NCI-H2107 treated with DMSO at 0.1 percent for 48 hours (cell line): ENCODE results near the gene RSPH1.

Source experiments
- DNase-seq: peaks from one replicate; lab custom pipeline; 2025; ENCODE audit not compliant: unreplicated experiment; lab: John Stamatoyannopoulos, UW

The RSPH1 gene

DNA sequence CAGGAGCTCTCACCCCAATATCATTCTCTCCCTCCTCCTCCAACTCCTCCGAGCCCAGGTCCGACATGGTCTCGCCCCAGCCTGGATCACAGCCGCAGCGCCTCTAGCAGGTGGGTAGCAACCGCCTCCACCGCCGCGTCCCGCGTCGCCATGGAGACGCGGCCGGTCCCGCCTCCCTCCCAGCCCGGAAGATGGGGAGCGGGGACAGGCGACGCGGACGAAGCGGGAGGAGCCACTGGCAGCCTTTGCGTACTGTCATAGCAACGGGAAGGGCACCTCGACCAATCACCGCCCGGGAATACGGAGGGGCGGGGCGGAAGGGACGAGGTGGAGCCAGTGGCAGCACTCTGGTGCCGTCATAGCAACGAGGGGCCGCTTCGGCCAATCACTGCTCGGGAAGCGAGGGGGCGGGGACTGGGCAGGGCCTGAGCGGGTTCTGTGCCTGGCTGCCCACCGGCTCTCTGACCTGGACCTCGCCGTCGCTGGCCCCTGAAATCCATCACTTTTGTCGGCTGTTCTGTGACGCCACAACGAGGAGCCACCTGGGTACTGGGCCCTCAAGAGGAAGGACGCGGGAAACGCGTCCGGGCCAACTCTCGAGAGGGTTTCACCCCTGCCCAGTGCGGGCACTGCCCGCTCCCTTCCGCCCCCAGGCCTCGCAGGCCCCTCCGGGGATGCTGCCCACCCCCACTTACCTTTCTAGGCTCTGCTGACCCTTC is at the start of gene RSPH1:
TSS of gene RSPH1 (minus strand) at position 105 of the 719 bp plus-strand sequence. CDS start at position 67, 38 bp downstream.
- peak; percentile 98 for DNase-seq

DNA sequence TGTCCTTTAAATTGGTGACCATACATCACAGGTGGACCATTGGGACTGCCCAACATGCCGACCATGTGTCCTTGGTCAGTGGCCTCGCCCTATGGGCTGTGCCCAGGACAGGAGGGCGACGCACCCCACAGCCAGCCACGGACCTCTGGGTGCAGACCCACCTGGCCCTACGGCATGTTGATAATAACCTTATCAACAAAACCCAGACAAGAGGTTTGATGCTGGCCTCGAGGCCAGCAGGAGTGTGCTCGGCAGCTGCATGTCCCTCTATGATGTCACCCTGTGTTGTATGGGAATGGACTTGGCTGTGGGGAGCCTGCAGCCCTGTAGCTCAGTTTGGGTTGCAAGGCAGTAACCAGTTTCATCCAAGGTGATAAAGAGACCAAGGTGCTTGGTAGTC is 49.7 kb upstream of the RSPH1 start:
- no peak for DNase-seq

DNA sequence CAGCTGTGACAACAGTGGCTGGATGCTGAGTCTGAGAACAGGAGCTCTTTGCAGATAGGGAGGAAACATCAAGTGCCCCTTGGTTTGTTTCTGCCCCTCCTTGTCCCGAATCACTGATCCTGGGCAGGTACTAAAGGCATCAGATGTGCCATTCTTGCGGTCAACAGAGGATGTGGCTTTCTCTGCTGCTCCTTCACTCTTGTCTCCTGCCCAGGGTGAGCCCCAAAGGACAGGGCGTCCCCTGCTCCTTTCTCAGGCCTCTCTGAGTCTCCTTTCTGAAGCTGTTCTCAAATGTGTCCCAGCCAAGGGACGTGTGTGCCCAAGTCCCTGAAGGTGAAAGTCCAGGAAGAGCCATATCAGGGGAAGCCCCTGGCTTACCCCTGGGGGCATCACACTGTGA is 49.3 kb upstream of the RSPH1 start:
- DNase-seq = no peak

DNA sequence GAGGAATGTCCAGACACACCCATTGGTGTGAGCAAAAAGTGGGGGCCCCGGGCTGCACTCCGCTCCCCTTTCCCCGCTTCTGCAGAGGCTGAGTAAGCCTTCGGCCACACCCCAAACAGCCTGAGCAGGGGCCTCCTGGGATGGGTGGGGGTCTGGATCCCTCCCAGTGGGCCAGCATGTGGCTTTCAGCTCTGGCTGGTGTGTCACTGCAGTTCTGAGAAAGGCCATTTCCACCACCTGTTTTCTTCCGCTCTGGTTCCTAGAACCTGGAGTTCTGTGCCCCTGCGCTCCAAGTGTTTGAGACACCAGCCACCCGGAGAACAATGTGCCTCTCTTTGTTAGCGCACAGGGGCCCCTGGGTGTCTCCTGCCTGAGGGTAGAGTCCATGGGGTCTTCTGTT is 48.5 kb upstream of the RSPH1 start:
- DNase-seq = no peak

DNA sequence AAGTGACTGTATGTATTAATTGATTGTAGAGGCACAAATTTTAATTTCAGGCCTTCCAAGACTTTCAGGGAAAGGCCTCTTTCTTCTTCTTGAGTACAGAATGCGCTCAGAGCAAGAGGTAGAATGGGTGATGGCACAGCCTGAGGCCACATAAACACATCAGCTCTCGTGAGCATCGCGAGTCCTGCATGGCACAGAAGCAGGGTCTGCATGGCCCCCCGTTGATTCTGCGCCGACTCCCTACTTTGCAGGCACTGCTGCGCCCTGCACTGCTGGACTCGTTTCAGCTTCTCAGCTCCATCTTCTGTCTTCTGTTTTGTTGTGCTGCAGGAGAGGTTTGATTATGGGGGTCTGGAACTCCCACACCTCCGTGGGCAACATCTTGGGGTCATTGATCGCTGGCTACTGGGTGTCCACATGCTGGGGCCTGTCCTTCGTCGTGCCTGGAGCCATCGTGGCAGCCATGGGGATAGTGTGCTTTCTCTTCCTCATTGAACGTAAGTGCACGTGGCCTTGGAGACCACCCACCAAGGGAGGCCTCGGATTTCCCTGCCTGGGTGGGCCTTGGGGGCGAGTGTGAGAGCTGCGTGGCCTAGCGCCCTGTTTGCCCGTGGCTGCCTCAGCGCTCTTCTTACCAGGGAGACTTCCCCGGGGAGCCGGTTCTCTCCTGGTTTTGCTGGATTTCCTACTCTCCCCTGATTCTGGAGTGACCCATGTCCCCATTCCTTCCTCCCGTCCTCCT is 47.3 kb upstream of the RSPH1 start:
- no peak for DNase-seq

DNA sequence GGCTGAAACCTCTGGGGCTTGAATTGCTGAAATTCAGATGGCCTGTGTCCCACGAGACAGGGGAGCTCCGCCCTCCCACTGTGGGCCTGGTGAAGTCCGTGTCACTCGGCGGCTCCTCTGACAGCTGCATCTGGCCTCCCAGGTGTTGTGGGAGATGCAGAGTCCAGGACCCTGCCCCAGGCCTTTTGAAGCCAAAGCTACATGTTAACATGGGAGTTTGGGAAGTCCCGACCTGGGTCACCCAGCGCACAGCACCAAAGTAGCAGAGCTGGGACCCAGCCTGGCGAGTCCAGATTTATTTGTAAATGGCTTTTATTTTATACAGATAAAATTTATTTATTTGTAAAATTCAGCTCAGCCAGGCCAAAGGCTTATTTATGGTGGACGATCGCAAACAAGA is 46.6 kb upstream of the RSPH1 start:
- DNase-seq = no peak

DNA sequence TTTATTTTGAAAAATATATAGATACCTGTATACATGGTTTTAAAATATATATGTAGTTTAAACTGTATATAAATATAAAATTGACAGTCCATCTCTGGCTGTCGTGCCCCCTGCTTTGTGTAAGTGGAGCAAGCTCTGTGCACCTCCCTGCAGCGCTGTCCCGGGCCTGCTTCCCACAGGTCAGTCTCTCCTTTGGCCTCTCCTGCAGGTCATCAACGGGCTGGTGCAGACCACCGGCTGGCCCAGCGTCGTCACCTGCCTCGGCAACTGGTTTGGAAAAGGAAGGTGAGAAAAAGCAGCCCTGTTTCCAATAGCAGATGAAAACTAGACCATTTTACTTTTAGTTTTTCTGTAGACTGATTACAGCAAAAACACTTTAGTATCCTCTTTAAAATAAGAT is 46.2 kb upstream of the RSPH1 start:
- no peak for DNase-seq

DNA sequence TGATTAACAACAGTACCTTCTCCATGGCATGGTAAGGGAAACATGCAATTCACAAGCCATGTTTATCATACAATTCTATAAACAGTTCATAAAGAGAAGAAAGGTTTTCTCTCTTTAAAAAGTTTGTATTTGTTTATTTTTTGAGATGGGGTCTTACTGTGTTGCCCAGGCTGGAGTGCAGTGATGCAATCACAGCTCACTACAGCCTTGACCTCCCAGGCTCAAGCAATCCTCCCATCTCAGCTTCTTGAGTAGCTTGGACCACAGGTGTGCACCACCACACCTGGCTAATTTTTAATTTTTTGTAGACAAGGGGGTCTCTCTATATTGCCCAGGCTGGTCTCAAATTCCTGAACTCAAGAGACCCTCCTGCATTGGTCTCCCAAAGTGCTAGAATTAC is 45.6 kb upstream of the RSPH1 start:
- DNase-seq = no peak

DNA sequence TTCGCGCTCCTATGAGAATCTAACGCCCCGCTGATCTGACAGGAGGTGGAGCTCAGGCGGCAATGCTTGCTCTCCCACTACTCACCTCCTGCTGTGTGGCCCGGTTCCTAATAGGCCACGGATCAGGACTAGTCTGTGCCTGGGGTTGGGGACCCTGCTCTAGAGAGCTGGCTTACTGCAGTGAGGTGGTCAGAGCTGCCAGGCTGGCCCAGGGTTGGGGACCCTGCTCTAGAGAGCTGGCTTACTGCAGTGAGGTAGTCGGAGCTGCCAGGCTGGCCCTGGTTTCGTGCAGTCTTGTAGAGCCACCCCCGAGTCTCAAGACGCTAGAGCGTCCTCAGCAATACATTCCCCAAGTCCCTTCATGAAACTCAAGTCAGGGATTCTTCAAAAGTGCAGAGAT is 45.1 kb upstream of the RSPH1 start:
- no peak for DNase-seq

DNA sequence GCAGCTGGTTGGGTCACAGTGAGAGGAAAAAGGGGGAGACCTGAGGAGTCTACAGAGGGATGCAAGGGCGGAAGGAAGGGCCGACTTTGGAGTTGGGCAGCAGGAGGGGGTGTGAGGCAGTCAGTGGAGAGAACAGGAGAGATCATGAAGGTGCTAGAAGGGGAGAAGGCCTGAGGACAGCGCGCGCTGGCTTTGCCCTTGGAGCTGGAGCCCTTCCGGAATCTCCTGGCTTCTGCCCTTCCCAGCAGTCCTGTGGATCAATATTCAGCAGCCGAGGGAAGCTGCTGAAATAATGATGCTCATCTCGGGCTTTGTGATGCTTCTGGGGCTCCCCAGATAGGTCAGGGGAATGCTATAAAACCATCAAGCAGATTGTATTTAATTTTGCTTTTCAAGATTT is 44.4 kb upstream of the RSPH1 start:
- DNase-seq = no peak

DNA sequence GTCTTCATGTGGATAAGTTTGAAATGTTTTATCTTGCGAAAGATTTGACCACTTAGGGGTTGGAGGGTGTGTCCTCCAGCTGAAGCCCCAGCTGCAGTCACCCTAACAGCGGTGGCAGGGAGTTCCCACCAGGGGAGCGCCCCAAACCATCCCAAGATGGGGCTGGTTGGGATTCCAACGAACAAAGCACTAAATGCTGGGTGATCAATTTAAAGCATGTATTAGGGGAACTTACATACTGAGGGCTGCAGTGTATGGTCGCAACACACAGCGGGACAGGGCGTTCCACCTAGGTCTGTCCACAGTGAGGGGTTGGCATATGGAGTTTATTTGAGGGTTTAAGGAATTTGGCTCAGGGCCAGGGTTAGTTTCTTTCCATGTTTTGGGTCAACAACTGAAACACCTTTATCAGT is 43.9 kb upstream of the RSPH1 start:
- DNase-seq = no peak

DNA sequence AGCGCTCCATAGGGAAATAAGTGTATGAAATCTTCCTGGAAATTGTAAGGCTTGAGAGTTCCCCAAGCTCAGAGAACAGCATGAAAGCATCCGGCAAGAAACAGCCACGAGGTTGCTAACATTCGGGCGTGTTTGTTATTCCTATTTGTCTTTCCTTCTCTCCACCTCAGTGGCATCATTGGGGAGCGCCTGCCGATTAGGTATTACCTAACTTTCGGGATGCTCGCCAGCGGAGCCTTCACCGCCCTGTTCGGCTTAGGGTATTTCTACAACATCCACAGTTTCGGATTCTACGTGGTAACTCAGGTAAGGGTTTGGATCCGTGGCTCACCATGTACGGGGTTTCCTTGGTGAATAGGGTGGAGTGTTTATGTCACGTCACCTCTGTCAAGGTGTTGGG is 43.3 kb upstream of the RSPH1 start:
- no peak for DNase-seq

DNA sequence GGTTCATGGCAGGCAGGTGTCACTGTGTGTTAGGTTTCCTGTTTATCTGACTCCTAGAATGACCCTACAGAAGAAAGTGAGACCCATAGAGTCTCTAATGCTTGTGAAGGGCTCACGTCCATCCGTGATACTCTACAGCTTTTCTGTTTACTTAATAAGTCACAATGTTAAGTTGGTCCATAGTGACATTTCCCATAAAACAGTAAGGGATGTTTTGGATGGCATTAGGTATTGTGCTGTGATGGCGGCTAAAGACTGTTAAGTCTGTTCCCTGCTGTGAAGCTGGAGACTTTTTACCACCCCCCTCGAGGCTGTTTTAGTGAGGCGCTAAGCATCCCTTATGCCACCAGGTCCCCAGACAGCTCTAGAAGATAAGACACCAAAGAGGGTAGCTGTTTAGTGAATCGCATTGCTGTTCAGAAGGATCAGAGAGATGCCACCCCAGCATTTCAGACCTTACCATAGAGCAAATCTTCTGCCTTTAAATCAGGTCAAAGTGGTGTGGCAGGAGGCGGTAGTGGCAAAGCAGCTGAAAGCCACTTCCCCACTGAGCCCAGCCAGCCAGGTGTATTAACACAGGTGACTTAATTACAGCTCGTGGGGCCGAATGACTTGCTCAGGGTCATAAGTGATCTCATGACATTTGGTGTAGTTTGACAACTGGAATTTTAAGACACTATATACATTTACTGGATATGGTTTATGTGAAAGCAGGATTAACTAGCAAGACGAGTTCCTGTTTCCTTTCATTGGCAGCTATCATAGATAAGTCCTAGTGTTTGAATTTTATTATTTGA is 42.7 kb upstream of the RSPH1 start:
- peak; percentile 29 for DNase-seq

DNA sequence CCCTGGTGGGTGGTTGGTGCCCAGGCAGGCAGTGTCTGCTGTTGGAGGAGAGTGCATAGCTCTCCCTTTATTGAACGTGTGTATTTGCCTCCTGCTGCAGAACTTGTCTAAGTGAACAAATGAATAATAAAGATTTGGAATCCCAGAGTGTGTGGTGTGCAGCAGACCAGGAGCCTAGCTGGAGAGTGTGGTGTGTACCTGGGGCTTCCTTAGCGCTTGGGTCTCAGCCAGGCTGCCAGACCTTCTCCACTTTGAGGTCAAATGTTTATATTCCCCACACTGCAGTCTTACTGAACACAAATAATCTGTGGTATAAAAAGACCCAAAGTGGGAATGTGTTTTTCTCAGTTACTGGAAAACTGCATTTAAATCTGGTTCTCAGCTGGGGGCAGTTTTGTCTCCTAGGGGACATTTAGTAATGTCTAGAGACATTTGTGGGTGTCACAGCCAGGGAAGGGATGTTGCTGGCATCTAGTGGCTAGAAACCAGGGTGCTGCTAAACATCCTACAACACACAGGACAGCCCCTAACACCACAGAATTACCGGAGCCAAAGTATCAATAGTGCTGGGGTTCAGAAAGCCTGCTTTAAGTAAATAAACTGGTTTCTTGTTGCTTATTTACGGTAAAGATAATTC is 41.2 kb upstream of the RSPH1 start:
- peak; percentile 49 for DNase-seq

DNA sequence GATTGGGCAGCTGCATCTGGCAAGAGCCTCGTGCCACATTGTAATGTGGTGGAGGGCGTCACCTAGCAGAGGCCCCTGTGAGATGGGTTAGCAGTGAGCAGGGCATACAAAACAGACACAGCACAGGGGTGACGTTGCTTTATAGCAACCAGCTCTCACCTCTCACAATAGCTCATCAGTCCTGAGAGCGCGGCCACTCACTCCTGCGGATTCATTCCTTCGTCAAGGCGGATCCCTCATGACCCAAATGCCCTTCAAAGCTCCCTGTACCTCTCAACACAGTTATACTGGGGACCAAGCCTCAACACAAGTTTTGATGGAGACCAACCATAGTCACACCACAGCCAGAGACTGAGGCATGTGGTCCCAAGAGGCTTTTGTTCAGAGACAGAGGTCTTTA is 40.6 kb upstream of the RSPH1 start:
- DNase-seq = no peak

DNA sequence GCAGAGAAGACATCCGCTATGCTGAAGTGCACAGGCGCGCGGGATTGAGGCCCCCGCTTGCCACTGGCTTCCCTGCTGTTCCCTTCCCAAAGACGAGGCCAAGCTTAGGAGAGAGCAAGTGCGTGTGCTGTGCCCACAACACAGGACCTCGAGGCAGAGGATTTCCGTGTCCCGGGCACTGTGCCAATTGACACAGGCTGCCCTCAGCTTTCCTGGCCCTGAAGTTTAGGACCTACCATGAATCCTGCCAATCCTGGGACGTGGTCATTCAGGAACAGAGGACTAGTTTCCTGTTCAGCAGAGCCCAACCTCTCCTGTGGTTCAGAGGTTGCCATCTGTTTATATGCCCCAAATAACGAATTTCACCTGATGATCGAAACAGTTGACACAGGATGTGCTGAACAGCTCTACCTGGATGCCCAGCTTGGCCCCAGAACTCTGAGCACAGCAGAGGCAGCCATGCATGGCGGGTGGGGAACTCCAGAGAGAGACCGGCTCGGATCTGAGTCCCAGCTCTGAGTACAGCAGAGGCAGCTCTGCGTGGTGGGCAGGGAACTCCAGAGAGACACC is 39.7 kb upstream of the RSPH1 start:
- no peak for DNase-seq

DNA sequence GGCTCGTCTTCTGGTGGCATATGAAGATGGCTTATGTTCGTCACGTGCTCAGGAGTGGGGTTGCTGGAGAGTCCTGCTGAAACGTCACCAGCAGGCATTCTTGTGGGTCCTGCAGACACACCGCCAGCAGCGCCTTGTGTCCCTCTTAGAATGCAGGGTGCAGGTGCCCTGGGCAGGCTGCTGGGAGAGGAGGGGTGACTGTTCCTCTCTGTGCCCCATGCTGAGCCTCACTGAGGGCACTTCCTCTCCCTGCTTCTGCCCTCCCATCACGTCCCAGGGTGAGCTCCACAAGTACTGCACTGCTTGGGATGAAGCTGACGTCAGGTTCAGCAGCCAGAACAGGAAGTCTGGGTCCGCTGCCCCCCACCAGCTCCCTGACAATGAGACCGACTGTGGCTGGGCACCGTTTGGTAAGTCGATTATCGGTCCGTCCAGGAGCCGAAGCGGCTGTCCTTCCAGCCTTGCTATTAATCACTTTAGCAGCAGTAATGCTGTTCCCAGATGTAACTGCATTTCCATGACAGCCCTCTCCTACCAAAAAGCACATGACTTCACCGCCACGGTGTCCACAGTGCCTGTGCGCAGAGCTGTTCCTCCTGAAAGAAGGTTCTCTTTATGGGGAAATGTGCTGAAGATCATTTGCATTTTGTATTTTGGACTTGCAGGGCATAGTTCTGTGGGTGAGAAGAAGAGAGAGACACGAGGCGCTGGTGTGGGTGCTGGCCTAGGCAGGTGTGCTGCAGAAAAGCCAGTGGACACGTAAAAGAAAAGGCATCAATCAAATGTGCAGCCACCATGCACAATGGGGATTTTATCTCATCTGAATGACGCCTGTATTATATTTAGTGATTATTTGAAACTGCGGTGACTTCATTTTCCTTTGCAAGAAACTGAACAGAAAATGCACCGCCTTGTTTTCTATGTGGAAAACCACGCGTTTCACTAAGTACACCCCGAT is 38.7 kb upstream of the RSPH1 start:
- peak; percentile 83 for DNase-seq

DNA sequence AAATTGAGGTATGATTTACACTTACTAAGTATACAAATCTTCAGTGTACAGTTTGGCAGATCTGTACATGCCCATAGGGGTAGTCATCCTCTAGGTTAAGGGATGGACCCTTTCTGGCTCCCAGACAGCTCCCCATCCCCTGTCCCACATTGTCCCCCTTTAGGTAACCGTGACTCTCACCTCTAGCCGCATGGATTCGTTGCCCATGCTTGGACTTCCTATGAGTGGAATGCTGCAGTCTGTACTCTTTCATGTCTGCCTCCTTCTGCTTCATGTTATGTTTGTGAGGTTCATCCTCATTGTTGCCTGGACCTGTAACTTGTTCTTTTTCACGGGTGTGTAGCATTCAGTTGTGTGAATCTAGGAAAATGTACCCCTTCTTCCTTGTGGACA is 37.9 kb upstream of the RSPH1 start:
- DNase-seq = no peak

DNA sequence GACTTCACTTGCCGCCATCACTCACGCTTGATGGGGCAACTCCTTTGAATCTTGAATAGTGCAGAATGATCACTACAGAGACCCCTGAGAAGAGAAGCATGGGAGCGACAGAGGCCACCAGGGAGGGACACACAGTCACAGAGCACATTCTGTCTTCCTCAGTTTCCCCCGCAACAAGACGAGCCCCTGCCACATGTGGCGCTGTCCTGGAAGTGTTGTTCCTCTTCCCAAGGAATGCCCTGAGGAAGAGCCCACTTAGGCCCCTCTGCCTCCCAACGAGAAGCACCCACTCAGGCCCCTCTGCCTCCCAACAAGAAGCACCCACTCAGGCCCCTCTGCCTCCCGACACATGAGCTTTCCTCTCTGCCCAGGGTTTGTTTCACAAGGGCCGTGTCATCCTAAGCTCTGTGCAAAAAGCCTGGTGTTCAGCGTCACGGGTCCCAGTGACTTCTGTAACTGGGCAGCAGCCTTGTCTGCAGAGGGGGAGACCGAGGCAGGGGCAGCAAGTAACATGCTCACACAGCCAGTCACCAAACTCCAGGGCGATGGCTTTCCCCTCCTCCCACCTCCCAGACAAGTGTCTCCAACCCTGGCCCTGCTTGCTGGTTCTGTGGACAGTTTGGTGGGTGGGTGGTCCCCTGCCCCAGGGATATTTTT is 37.4 kb upstream of the RSPH1 start:
- DNase-seq = no peak
